NT2/D1 (cell line): ENCODE measurements around the gene ANK2.

Experiments used
- SUZ12 ChIP-seq: IDR thresholded peaks from 2 replicates; pipeline ENCODE4 v1.6.1; 2011; ENCODE audit not compliant: insufficient read length, insufficient read depth; ENCODE audit errors: extremely low read depth
- YY1 ChIP-seq: IDR thresholded peaks from 2 replicates; pipeline ENCODE4 v1.6.1; 2011; ENCODE audit not compliant: insufficient read length, insufficient read depth
- ZNF274 ChIP-seq: IDR thresholded peaks from 2 replicates; pipeline ENCODE4 v1.6.1; 2011; ENCODE audit warnings: mild to moderate bottlenecking, low read depth, low read length

DNA sequence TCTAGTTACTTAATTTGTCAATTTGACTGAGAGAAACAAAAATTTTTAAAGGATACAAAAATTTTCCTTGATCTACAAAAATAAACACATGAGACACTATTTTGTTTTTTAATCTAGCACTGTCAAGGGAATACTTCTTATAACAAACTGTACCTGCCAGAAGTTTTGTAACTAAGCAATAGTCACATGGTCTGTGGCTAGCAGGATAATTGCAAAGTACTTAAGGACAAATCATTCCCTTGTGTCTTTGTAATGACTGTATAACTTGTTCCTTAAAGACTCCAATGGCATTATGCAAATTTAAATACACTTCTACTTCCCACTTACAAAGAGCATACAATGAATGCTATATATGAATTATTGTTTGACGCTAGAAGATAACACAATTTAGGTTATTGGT lies 25.1 kb upstream of the ANK2 start:
- TF ChIP-seq SUZ12 (no peak), YY1 (no peak), ZNF274 (no peak)
